ENCODE data around the gene RPS19BP1. TPM values are rescaled to one million over a fixed set of nuclear protein-coding genes. Genes with fewer than 3 reads are reported as not detected.

The RPS19BP1 gene
- total RNA-seq, 1 experiment from 2014 or later, result 85.8 TPM

DNA sequence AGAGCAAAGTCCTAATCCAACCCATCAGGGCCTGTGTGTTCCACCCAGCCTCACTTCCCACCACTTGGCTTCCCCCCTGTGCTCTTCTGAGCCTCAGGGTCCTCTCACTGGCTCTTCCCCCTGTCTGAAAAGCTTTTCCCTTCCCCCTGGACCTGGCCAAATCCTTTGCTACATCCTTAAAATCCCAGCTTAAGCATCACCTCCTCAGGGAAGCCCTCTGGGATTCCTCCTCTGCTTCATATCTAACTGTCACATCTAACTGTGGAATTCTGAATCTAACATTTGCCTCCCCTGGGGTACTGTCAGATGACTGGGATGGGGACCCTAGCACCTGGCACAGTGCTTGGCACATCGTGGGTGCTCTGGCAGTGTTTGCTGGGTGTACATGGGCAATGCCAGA, 39.0 kb upstream of the RPS19BP1 start:
- CTCF ChIA-PET, result interaction anchor here (1.0 kb wide), 1 partner anchor 12 kb away, joined by 3 read pairs; no protein-coding TSS in a partner anchor
- Mint-ChIP-seq H3K36me3 (ENCODE audit: insufficient read depth, unreplicated experiment) (no peaks in the 10 kb centered on the region), H3K4me3 (ENCODE audit: unreplicated experiment) (no peak overlapping the region), H3K4me1 (ENCODE audit: low read depth, unreplicated experiment) (no peaks in the 10 kb centered on the region), H3K9me3 (ENCODE audit: unreplicated experiment) (no peaks in the 10 kb centered on the region), H3K27me3 (ENCODE audit: insufficient read depth, unreplicated experiment) (peaks cover 2% of the 10 kb centered on the region), H3K27ac (ENCODE audit: unreplicated experiment) (no peak overlapping the region)
- TF ChIP-seq, protein P1, sequence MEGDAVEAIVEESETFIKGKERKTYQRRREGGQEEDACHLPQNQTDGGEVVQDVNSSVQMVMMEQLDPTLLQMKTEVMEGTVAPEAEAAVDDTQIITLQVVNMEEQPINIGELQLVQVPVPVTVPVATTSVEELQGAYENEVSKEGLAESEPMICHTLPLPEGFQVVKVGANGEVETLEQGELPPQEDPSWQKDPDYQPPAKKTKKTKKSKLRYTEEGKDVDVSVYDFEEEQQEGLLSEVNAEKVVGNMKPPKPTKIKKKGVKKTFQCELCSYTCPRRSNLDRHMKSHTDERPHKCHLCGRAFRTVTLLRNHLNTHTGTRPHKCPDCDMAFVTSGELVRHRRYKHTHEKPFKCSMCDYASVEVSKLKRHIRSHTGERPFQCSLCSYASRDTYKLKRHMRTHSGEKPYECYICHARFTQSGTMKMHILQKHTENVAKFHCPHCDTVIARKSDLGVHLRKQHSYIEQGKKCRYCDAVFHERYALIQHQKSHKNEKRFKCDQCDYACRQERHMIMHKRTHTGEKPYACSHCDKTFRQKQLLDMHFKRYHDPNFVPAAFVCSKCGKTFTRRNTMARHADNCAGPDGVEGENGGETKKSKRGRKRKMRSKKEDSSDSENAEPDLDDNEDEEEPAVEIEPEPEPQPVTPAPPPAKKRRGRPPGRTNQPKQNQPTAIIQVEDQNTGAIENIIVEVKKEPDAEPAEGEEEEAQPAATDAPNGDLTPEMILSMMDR (IDR thresholded peaks at IDR 0.05; ENCODE audit: insufficient read depth in 1 of 2, low read depth in 1 of 2, low read length in 1 of 2, severe bottlenecking in 1 of 2, unreplicated experiment in 1 of 2), result no peak
- Histone ChIP-seq H3K4me1 (no peaks in the 10 kb centered on the region), H3K27me3 (replicated peaks; ENCODE audit: control insufficient read depth, insufficient read depth, low read length) (no peaks in the 10 kb centered on the region), H3K4me3 (ENCODE audit: low read depth, low read length) (no peak overlapping the region), H3K9me3 (no peaks in the 10 kb centered on the region), H3K36me3 (ENCODE audit: control insufficient read depth, insufficient read depth, low read length) (no peaks in the 10 kb centered on the region)
- POLR2A ChIA-PET, result no interaction called here
- intact Hi-C loops (cut with micrococcal nuclease; ENCODE audit: unreplicated experiment), result no loop called here
- no TSS peak for BruUV-seq (replicated peaks)
- no peak for DNase-seq

DNA sequence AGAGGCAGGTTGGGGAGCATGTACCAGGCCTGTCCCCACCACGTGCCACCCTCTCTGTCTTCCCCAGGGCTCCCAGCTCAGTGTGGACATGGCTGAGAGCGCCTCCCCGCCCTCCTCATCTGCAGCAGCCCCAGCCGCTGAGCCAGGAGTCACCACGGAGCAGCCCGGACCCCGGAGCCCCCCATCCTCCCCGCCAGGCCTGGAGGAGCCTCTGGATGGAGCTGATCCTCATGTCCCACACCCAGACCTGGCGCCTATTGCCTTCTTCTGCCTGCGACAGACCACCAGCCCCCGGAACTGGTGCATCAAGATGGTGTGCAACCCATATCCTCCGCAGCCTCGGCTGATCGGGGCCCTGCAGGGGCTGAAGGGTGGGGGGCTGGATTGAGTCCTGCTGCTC, 38.1 kb upstream of the RPS19BP1 start, which contains the start of gene CACNA1I:
Gene CACNA1I (plus strand): TSS at position 89 of the 400 bp plus-strand sequence. CDS start 0 bp downstream, at position 89.
- Mint-ChIP-seq H3K4me3 (ENCODE audit: unreplicated experiment) (no peak within 1 kb of the TSS), H3K27me3 (ENCODE audit: insufficient read depth, unreplicated experiment) (peaks cover 2% of the 10 kb centered on the region), H3K9me3 (ENCODE audit: unreplicated experiment) (peaks cover 4% of the 10 kb centered on the region), H3K36me3 (ENCODE audit: insufficient read depth, unreplicated experiment) (no peaks in the 10 kb centered on the region), H3K4me1 (ENCODE audit: low read depth, unreplicated experiment) (no peaks in the 10 kb centered on the region), H3K27ac (ENCODE audit: unreplicated experiment) (no peak within 1 kb of the TSS)
- Histone ChIP-seq H3K4me1 (no peaks in the 10 kb centered on the region), H3K9me3 (no peaks in the 10 kb centered on the region), H3K4me3 (ENCODE audit: low read depth, low read length) (no peak within 1 kb of the TSS), H3K27me3 (replicated peaks; ENCODE audit: control insufficient read depth, insufficient read depth, low read length) (no peaks in the 10 kb centered on the region), H3K36me3 (ENCODE audit: control insufficient read depth, insufficient read depth, low read length) (no peaks in the 10 kb centered on the region)
- POLR2A ChIA-PET, result no interaction called here
- TF ChIP-seq, protein P1 (IDR thresholded peaks at IDR 0.05; ENCODE audit: insufficient read depth in 1 of 2, low read depth in 1 of 2, low read length in 1 of 2, severe bottlenecking in 1 of 2, unreplicated experiment in 1 of 2), result no peak
- DNase-seq, result no peak
- intact Hi-C loops (cut with micrococcal nuclease; ENCODE audit: unreplicated experiment), result no loop called here
- no TSS peak for BruUV-seq (replicated peaks)
- CTCF ChIA-PET, result interaction anchor here (1.0 kb wide), 1 partner anchor 11 kb away, joined by 3 read pairs; no protein-coding TSS in a partner anchor

DNA sequence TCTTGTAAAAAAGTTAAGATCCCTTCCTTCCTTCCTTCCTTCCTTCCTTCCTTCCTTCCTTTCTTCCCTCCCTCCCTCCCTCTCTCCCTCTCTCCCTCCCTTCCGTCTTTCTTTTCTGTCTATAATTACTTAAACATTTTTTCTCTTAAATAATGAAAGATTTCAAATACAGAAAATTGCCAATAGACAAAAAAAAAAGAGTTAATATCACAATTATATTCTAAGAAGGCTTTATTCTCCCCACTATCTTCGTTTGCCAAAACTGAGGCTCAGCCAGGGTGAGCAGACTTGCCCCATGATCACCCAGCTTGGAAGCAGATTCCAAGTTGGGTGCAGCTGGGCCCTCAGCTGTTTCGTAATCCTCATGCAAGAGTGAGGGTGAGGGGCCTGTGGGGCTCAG, 37.7 kb upstream of the RPS19BP1 start:
- Histone ChIP-seq H3K36me3 (ENCODE audit: control insufficient read depth, insufficient read depth, low read length) (no peaks in the 10 kb centered on the region), H3K9me3 (no peaks in the 10 kb centered on the region), H3K27me3 (replicated peaks; ENCODE audit: control insufficient read depth, insufficient read depth, low read length) (no peaks in the 10 kb centered on the region), H3K4me1 (no peaks in the 10 kb centered on the region), H3K4me3 (ENCODE audit: low read depth, low read length) (no peak overlapping the region)
- ChIA-PET CTCF (no interaction called here), POLR2A (no interaction called here)
- peaks cover 9% of the 10 kb centered on the region for H3K9me3 Mint-ChIP-seq (ENCODE audit: unreplicated experiment)
- no TSS peak for BruUV-seq (replicated peaks)
- TF ChIP-seq, protein P1 (IDR thresholded peaks at IDR 0.05; ENCODE audit: insufficient read depth in 1 of 2, low read depth in 1 of 2, low read length in 1 of 2, severe bottlenecking in 1 of 2, unreplicated experiment in 1 of 2), result no peak
- no peak for DNase-seq
- H3K27ac Mint-ChIP-seq (ENCODE audit: unreplicated experiment), result no peak overlapping the region
- no peaks in the 10 kb centered on the region for H3K4me1 Mint-ChIP-seq (ENCODE audit: low read depth, unreplicated experiment)
- intact Hi-C loops (cut with micrococcal nuclease; ENCODE audit: unreplicated experiment), result no loop called here
- no peak overlapping the region for H3K4me3 Mint-ChIP-seq (ENCODE audit: unreplicated experiment)
- H3K27me3 Mint-ChIP-seq (ENCODE audit: insufficient read depth, unreplicated experiment), result peaks cover 2% of the 10 kb centered on the region
- no peaks in the 10 kb centered on the region for H3K36me3 Mint-ChIP-seq (ENCODE audit: insufficient read depth, unreplicated experiment)
